ENCODE data around the gene DYNLT1.
"Not testable (repeated sequence)": the region's sequence is repeated elsewhere in the genome, so short reads cannot be mapped to it uniquely, and the experiment has no call there.

Gene DYNLT1

DNA sequence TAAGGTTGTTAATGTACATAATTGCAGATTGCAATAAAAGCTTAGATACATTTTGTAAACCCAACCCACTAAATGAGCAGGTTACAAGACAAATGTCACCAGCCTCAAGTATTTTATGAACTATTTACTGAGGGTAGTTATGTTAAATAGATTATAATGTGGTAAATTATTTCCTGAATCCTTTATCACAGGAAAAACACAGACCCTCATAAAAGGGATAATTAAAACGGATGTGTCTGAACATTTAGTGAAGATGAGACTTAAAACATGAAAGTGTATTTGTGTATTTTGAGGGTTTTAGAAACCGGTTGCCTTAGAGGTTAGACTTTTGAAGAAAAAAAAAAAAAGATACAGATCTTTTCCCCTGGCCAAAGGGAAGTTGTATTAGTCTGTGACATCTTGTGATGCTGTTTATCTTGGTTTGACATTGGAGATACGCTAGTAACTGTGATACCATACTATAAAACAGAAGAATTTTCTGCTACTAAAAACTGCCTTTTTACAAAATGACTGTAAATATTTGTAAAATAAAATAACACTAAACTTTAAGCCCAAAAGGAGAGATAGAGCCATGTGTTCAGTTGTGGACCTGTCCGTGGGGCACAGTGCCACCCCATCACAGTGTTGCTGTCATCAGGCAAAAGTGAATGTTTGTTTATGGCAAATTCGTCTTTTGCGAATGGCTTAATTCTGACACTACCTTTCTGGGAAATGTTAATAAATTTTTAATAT, 9.7 kb downstream of the DYNLT1 start:
- H3K4me1 ChIP-seq (ENCODE audit: control insufficient read depth in 1 of 2, insufficient read depth in 1 of 2, low read depth in 1 of 2, low read length in 1 of 2): peaks cover 0 to 10% of the 10 kb centered on the region in 2 experiments
- H3K27ac ChIP-seq: peak overlapping the region; percentile 40
- H3K4me3 ChIP-seq (ENCODE audit: low read depth in 1 of 2, low read length in 1 of 2): no peak overlapping the region
- H3K36me3 ChIP-seq: peaks cover 94% of the 10 kb centered on the region
- no peaks in the 10 kb centered on the region for H3K27me3 ChIP-seq
- TF ChIP-seq, protein P1, sequence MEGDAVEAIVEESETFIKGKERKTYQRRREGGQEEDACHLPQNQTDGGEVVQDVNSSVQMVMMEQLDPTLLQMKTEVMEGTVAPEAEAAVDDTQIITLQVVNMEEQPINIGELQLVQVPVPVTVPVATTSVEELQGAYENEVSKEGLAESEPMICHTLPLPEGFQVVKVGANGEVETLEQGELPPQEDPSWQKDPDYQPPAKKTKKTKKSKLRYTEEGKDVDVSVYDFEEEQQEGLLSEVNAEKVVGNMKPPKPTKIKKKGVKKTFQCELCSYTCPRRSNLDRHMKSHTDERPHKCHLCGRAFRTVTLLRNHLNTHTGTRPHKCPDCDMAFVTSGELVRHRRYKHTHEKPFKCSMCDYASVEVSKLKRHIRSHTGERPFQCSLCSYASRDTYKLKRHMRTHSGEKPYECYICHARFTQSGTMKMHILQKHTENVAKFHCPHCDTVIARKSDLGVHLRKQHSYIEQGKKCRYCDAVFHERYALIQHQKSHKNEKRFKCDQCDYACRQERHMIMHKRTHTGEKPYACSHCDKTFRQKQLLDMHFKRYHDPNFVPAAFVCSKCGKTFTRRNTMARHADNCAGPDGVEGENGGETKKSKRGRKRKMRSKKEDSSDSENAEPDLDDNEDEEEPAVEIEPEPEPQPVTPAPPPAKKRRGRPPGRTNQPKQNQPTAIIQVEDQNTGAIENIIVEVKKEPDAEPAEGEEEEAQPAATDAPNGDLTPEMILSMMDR (IDR thresholded peaks at IDR 0.05): no peak
- H3K9me3 ChIP-seq: no peaks in the 10 kb centered on the region

DNA sequence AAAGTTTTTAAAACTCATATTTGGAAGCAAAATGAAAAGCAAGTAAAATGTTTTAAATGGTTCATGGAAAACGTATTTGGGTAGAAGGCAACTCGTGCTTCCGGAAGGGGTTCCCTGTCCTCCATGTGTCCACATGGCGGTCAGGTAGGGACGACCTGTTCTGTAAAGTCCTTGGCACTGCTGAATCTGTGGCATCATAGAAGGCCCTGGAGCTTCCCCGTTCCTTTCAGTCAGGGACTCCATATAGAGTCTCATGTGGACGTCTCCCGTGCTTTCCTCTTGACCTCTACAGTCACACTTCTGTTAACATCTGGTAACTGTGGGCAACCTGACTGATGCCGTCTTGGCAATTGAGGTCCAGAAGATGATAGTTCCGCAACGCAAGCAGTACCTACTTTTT, 11.4 kb downstream of the DYNLT1 start:
- Histone ChIP-seq H3K27me3 (no peaks in the 10 kb centered on the region), H3K4me3 (ENCODE audit: low read depth in 1 of 2, low read length in 1 of 2) (no peak overlapping the region), H3K36me3 (peaks cover 96% of the 10 kb centered on the region), H3K27ac (peak overlapping the region; percentile 67), H3K4me1 (ENCODE audit: control insufficient read depth in 1 of 2, insufficient read depth in 1 of 2, low read depth in 1 of 2, low read length in 1 of 2) (peaks cover 0 to 4% of the 10 kb centered on the region in 2 experiments), H3K9me3 (no peaks in the 10 kb centered on the region)
- TF ChIP-seq, protein P1 (IDR thresholded peaks at IDR 0.05): no peak

DNA sequence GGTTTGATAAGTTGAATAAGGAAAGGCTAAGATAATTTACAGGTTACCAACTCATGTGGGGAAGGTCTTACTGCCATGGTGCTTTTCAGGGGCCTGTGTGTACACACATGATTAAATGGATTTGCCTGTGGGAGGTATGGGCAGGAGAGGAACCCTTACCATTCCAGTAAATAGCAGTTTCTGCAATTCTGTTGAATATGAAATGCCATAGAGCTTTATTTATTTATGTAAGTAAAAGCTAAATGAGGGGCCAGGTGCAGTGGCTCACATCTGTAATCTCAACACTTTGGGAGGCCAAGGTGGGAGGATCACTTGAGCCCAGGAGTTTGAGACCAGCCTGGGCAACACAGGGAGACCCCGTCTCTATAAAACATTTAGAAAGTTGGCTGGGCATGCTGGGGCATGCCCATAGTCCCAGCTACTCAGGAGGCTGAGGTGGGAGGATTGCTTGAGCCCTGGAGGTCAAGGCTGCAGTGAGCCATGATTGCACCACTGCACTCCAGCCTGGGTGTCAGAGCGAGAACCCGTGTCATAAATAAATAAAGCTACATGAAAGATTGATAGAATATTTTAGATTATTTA, 11.9 kb downstream of the DYNLT1 start:
- Histone ChIP-seq H3K27ac (peak overlapping the region; percentile 67), H3K36me3 (peaks cover 96% of the 10 kb centered on the region)
- H3K9me3 ChIP-seq; H3K4me1 ChIP-seq (ENCODE audit: control insufficient read depth in 1 of 2, insufficient read depth in 1 of 2, low read depth in 1 of 2, low read length in 1 of 2); H3K4me3 ChIP-seq (ENCODE audit: low read depth in 1 of 2, low read length in 1 of 2); H3K27me3 ChIP-seq: not testable (repeated sequence)

DNA sequence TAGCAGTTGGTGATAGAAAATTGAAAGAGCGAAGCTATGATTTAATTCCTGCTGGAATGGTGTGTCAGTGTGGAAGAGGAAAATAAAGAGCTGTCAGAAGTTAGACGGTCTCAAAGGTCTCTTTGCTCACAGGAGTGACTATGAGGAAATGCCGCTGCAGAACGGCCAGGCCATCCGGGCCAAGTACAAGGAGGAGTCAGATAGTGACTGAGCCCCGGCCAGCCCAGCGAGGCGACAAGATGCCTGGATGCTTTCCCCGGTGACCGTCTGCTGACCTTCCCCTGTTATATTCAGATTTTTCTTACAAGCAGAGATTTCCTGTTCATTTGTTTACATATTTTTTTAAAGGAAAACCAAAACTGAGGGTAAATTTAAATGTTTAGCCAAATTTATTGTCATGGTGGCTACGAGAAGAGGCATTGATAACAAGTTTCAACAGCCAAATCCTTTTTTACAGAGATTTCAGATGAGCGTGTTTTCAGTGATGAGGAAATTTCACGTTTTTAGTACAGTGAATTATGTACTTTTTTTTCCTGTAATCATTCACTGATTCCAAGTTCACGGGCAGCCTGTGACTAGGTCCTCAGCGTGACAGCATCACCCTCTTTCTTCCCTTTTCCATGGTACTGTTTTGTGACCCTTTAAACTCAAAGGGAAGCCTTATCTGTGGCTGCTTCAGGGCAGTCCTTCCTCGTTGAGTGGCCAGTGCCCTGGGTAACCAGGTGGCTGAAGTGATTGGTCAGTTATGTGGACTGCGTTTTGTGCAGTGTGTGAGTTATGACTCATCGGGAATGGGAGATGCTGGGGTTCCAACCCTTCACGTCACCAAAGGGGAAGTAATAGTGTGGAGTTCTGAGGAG, 12.6 kb downstream of the DYNLT1 start:
- Histone ChIP-seq H3K36me3 (peaks cover 96% of the 10 kb centered on the region), H3K9me3 (no peaks in the 10 kb centered on the region), H3K4me1 (ENCODE audit: control insufficient read depth in 1 of 2, insufficient read depth in 1 of 2, low read depth in 1 of 2, low read length in 1 of 2) (peaks cover 0 to 4% of the 10 kb centered on the region in 2 experiments), H3K4me3 (ENCODE audit: low read depth in 1 of 2, low read length in 1 of 2) (no peak overlapping the region), H3K27me3 (no peaks in the 10 kb centered on the region), H3K27ac (peak overlapping the region; percentile 67)
- TF ChIP-seq, protein P1 (IDR thresholded peaks at IDR 0.05): no peak

DNA sequence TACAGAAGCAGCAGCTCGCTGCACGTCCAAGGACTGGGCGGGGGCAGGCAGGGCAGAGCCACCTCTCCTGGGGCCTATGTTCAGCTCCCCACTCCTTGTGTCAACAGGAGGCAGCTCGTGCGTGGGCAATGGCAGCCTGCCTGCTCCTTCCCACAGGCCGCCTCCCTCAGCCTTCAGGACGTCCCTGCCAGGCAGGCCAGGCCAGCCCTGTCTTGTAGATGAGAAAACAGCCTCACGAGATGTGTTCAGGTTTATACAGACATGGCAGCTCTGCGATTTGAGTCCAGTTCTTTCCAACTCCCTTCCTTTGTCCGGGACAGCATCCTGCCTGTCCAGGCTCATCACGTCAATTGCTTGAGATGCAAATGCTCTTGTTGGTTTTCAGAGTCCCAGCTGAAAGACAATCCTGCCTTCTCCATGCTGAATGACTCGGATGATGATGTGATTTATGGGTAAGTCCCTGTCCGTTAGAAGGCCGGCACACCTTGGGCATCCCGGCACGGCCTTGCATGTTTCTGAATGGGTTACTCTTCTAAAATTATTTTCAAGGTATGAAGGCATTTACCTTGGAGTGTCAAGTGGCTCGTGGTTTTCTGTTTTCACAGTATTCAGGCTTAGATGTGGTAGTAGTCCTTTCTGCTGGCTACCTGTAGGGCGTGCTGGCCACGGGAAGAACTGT, 13.5 kb downstream of the DYNLT1 start:
- H3K27ac ChIP-seq: peak overlapping the region; percentile 67
- no peak overlapping the region for H3K4me3 ChIP-seq (ENCODE audit: low read depth in 1 of 2, low read length in 1 of 2)

More for the DNA sequence above, 13.5 kb downstream of the DYNLT1 start:
- Histone ChIP-seq H3K27me3 (no peaks in the 10 kb centered on the region), H3K36me3 (peaks cover 96% of the 10 kb centered on the region), H3K4me1 (ENCODE audit: control insufficient read depth in 1 of 2, insufficient read depth in 1 of 2, low read depth in 1 of 2, low read length in 1 of 2) (peaks cover 0 to 4% of the 10 kb centered on the region in 2 experiments), H3K9me3 (no peaks in the 10 kb centered on the region)
- TF ChIP-seq, protein P1 (IDR thresholded peaks at IDR 0.05): no peak

Measured in neutrophil (primary cell).